ENCODE results near the gene UBQLN1. TPM values are rescaled to one million over a fixed set of nuclear protein-coding genes. Genes with fewer than 3 reads are reported as not detected.

Gene UBQLN1
- total RNA-seq: 75.3 and 113 TPM in 2 replicates

DNA sequence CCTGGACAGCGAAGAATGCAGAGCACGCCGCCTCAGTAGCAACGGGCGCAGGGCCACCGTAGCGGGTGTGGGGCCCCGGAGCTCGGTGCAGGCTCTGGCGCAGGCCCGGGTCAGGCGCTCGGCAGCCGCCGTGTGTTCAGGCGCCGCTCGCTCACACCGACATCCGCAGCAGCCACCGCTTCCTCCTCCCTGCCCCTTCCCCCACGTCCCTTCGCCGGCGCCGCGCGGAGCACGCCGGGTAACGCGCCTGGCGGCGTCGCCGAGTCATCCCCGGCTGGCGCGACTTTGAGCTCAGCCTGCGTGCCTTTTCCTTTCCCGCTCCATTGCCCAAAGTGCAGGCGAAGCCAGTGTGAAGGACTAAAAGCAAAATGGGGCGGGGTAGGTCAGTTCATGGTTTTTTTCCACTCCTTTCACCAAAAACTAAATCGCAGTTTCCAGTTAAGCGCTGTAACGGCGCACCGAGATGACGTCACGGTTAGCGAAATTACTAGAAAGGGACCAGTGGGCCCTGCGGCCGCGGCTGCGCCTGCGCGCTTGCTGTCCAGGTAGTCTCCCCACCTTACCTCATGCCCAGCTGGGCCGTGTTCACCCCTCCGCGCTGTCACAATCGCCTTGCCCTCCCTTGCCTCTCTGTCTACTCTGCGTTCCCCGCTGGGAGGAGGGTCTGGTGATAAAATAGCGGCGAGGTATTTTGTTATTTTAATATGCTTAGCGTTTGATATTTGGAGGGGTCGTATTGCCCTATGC is at the start of gene UBQLN1:
Gene UBQLN1, minus strand, starts transcription at position 191 of the 747 bp plus-strand sequence. CDS start 279 bp downstream, outside the sequence.

DNA sequence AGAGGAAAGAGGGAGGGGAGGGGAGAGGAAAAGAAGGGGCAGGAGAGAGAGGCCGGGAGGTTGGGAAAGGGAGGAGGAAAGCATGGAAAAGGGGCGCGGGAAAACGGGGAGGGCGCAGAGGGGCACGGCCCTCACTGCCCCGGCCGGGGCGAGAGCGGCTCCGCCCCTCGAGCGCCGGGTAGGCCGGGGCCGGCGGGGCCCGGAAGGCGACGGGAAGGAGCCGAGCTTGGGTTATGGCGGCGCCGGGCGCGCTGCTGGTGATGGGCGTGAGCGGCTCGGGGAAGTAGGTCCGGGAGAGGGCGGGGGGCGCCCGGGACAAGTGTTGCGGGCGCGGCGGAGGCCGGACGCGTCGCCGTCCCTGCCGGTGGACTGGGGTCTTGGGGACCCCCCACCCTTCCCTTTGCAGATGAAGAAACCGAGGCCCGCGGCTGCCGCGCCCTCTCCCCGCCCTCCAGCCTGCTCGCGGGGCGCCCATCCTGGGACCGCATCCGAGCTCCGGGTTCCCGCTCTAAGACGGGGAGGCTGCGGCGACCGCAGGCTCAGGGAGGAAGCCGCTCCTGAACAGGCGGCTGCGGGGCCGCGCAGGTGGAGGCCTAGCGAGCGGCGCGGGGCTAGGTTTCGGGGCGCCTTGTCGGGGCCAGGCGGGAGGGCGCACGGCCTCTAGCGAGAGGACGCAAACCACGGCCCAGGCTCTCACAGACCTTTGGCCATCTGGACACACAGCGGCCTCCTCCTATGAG is 84.6 kb downstream of the UBQLN1 start, which contains the start of gene IDNK:
Gene IDNK, plus strand, starts transcription at position 205 of the 740 bp plus-strand sequence. Its CDS starts 29 bp downstream, at position 234.

Other genes starting within 250 kb of the UBQLN1 start
- 0.73 and 8.0 TPM in 2 replicates for gene FRMD3, start 169.6 kb downstream of the UBQLN1 start, total RNA-seq
- 3.3 and 3.9 TPM in 2 replicates for gene IDNK, start 84.8 kb downstream of the UBQLN1 start, total RNA-seq
- 0.39 TPM in 1 of 2 replicates, not detected in the other for gene GKAP1, start 109.8 kb upstream of the UBQLN1 start, total RNA-seq
- 2.2 and 3.1 TPM in 2 replicates for gene KIF27, start 213.5 kb upstream of the UBQLN1 start, total RNA-seq

Measured in subcutaneous preadipocyte (primary cell).